ENCODE data around the gene CDC73.

- TF ChIP-seq CTCF (IDR thresholded peaks at IDR 0.05), result no peak
- no peak for TF ChIP-seq POLR2A (IDR thresholded peaks at IDR 0.05)
- no peak for TF ChIP-seq POLR2AphosphoS5 (IDR thresholded peaks at IDR 0.05)
- no peak for TF ChIP-seq EP300 (IDR thresholded peaks at IDR 0.05)
These were observed 68.4 kb downstream of the CDC73 start for GRCh38 chr1:193190096-193190744.

All from suprapubic skin (tissue), 4 donors.